ENCODE measurements around the gene AUH. TPM values are rescaled to one million over a fixed set of nuclear protein-coding genes. Genes with fewer than 3 reads are reported as not detected.
A peak's percentile ranks its signal among the peaks of the same experiment; 100 is the strongest.

AUH gene
- total RNA-seq, 2 donors from 2014 or later: 58.0 to 76.1 TPM

DNA sequence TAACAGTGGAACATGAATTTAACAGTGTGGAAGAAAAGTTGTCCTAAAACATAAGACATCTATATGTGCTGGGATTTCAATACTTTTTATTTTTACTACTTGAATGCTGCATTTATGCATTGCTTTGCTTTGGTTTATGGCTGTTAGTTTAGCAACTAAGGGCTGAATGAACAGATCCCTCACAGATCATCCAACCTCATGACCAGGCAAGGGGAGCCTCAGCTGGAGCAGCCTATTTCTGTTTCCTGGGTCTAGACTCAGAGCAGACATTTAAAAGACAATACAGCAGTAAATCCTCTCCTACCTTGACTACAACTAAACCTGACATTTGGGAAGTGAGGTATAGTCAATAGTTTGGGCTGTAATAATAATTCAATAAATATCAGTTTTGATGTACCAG, 163.3 kb downstream of the AUH start:
- no peak overlapping the region for H3K4me3 ChIP-seq
- intact Hi-C loops (cut with DNase I): loop anchor here (10.0 kb wide), 1 partner anchor 746 kb away; no protein-coding TSS in a partner anchor
- H3K4me1 ChIP-seq (replicated peaks): no peaks in the 10 kb centered on the region
- peak overlapping the region; percentile 16 to 65 for H3K27ac ChIP-seq
- H3K36me3 ChIP-seq: no peaks in the 10 kb centered on the region
- TF ChIP-seq POLR2AphosphoS5 (IDR thresholded peaks at IDR 0.05) (no peak), POLR2A (IDR thresholded peaks at IDR 0.05) (no peak), CTCF (IDR thresholded peaks at IDR 0.05) (no peak)
- no peak for DNase-seq (ENCODE audit: low spot score)
- H3K9me3 ChIP-seq: no peaks in the 10 kb centered on the region
- H3K27me3 ChIP-seq (replicated peaks; ENCODE audit: insufficient read depth): no peaks in the 10 kb centered on the region

DNA sequence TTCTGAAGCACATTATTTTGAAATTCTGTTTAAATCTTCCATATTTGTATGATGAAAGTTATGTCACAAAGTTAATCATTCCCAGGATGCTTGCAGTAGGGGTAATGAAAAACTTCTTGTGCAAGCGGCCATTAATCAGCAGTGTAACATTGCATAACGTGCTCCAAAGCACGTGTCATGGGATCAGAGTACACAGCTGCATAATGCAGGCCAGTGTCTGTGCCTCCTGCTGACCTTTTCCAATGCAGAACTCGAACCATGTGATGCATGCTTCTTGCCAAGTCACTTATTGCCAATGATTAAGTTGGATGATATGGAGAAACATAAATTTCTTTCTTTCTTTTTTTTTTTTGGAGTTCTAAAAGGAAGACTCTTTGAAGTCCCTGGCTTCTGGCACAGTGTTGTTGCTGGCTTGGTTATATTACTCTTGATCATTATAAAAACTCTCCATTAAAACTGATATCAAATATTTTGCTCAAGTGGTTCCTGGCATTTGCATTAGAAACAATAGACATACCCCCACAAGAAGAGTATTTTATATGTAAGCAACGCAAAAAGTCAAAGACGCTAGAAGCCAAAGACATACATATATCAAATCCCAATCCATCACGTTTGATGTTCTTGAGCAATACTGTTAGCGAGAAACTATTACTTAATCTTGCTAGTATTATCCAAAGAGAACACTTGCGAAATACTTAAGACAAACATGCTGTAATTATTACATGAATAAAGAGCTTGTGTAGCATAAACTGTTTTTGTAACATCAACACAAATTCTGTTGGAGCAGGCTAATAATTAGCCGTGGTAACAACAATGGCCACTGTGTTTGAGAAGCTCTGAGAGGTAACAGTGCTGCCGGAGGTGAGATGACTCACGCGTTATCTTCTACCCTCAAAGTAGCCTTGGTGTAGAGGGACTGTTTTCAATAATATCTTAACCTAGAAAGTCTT, 164.2 kb downstream of the AUH start:
- Histone ChIP-seq H3K27me3 (replicated peaks; ENCODE audit: insufficient read depth) (no peaks in the 10 kb centered on the region), H3K4me3 (no peak overlapping the region), H3K27ac (peak overlapping the region; percentile 53 to 65), H3K36me3 (no peaks in the 10 kb centered on the region), H3K9me3 (no peaks in the 10 kb centered on the region), H3K4me1 (replicated peaks) (peaks cover 2% of the 10 kb centered on the region)
- TF ChIP-seq POLR2AphosphoS5 (IDR thresholded peaks at IDR 0.05): peak; percentile 95
- TF ChIP-seq CTCF (IDR thresholded peaks at IDR 0.05): peak in 1 of 4 experiments; percentile 7
- TF ChIP-seq POLR2A (IDR thresholded peaks at IDR 0.05): no peak
- WGBS: 25% methylated on average over 13 of the region's 13 CpGs
- DNase-seq (ENCODE audit: low spot score): peak; percentile 91
- intact Hi-C loops (cut with DNase I): loop anchor here (2.0 to 10.0 kb wide), 2 partner anchors 103 to 747 kb away; no protein-coding TSS in a partner anchor

DNA sequence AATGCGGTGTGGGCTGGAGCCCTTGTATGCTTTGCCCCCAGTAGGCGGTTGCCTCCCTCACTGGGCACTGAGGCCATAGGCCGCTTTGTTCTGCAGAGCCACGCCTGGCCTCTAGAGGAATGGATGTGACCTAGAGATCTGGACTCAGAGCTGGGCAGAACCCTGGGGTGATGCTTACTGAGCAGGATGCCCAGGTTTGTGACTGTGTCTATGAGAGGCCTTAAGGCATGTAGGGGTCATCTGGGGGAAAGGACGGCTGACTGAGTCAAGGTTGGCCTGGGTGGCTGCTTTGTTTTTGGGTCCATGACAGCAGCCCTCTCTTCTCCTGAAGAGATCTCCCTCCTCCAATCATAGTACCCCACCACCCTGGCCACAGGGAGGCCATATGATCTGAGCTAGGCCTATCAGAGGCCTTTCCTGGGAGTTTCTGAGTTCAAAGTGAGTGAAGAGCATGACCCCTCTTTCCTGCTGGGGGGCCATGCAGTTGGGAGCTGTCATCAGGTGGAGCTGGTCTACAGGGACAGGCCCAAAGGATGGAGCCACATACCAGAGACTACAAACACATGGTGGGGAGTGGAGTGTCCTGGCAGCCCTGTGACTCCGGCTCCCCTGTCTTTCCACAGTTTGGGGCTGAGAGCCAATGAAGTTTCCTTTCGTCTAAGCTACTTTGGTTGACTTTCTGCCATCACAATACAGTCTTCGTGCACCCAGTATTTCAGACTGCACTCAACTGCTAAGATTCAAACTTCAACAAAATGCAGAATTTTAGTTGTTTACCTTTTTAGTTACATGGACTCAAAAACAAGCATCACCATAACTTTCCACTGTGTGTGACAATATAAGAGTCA, 165.4 kb downstream of the AUH start:
- H3K36me3 ChIP-seq: no peaks in the 10 kb centered on the region
- no peak for TF ChIP-seq POLR2AphosphoS5 (IDR thresholded peaks at IDR 0.05)
- no peak for TF ChIP-seq CTCF (IDR thresholded peaks at IDR 0.05)
- no peak for TF ChIP-seq POLR2A (IDR thresholded peaks at IDR 0.05)
- WGBS: 85% methylated on average over 8 of the region's 8 CpGs
- no peak for DNase-seq (ENCODE audit: low spot score)
- peak overlapping the region; percentile 53 to 65 for H3K27ac ChIP-seq
- H3K9me3 ChIP-seq: no peaks in the 10 kb centered on the region
- no peaks in the 10 kb centered on the region for H3K27me3 ChIP-seq (replicated peaks; ENCODE audit: insufficient read depth)
- H3K4me1 ChIP-seq (replicated peaks): peaks cover 10% of the 10 kb centered on the region
- intact Hi-C loops (cut with DNase I): loop anchor here (2.0 to 10.0 kb wide), 2 partner anchors 104 to 748 kb away; no protein-coding TSS in a partner anchor
- no peak overlapping the region for H3K4me3 ChIP-seq

DNA sequence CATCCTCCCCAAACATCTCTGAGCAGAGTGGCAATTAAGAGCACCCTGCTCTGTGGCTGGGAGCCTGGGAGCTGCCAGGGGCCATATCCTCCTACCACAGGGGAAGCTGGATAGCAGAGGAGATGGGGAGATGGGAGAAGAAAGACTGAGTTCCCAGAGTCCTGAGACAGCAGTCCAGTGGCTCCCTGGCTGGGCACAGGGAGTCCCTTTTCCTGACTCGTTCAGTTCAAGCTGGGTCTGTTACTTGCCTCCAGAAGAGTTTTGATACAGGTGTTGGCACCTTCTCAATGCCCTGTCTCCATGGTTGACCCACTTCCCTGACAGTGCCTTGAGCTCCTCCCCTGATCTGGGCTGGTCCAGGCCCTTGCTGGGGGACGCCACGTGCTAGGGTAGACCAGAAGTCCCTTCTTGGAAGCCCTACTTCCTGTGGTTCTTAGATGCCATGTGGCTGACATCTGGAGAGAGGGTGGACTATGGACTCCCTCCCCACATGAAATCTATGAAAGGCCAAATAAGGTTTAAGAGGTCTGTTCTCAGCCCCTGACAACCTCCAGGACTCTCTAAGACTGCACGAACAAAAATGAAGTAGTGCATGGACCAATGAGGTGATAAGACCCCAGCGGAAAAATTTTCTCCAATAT, 166.2 kb downstream of the AUH start:
- Histone ChIP-seq H3K27me3 (replicated peaks; ENCODE audit: insufficient read depth) (no peaks in the 10 kb centered on the region), H3K4me1 (replicated peaks) (peaks cover 10% of the 10 kb centered on the region), H3K9me3 (no peaks in the 10 kb centered on the region), H3K27ac (peak overlapping the region in 1 of 2 donors; percentile 65), H3K36me3 (no peaks in the 10 kb centered on the region), H3K4me3 (no peak overlapping the region)
- intact Hi-C loops (cut with DNase I): loop anchor here (2.0 to 10.0 kb wide), 2 partner anchors 105 to 749 kb away; no protein-coding TSS in a partner anchor
- DNase-seq (ENCODE audit: low spot score): no peak
- over 99% methylated on average over 5 of the region's 5 CpGs for WGBS
- TF ChIP-seq CTCF (IDR thresholded peaks at IDR 0.05): no peak
